NCI-H146 (cell line): Measurements from ENCODE around the gene RPS4Y1.
"Not testable (repeated sequence)": the region's sequence is repeated elsewhere in the genome, so short reads cannot be mapped to it uniquely, and the experiment has no call there.

Experiments used
- DNase-seq: peaks from one replicate; lab custom pipeline; 2025; lab: John Stamatoyannopoulos, UW

The RPS4Y1 gene

GRCh38 chrY:2841471-2841893 lies at the start of gene RPS4Y1:
RPS4Y1 (plus strand) TSS chrY:2841602; CDS start chrY:2841625, 23 bp downstream.
- DNase-seq: no peak

- no peak for DNase-seq
Observed at GRCh38 chrY:2796977-2797523, 44.4 kb upstream of the RPS4Y1 start.

GRCh38 chrY:2797991-2798390 lies 43.4 kb upstream of the RPS4Y1 start:
- no peak for DNase-seq

DNA sequence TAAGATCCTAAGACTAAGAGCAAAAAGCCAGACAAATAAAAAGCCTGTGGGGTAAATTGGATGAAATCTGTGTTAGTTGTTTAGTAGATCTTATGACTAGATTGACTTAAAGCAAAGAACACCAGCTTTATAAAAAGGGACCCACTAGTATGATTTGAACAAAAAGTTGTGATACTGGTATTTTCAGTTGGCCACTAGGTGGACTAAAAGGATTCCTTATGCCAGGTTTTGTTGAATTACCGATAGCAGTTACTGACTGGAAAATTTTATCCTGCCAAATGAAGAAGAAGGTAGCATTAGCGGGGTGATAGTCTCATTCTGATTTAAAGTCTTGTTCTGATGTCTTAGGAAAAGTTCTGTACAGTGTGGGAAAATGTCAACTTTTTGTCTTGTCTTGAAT lies 41.2 kb upstream of the RPS4Y1 start:
- no peak for DNase-seq

DNA sequence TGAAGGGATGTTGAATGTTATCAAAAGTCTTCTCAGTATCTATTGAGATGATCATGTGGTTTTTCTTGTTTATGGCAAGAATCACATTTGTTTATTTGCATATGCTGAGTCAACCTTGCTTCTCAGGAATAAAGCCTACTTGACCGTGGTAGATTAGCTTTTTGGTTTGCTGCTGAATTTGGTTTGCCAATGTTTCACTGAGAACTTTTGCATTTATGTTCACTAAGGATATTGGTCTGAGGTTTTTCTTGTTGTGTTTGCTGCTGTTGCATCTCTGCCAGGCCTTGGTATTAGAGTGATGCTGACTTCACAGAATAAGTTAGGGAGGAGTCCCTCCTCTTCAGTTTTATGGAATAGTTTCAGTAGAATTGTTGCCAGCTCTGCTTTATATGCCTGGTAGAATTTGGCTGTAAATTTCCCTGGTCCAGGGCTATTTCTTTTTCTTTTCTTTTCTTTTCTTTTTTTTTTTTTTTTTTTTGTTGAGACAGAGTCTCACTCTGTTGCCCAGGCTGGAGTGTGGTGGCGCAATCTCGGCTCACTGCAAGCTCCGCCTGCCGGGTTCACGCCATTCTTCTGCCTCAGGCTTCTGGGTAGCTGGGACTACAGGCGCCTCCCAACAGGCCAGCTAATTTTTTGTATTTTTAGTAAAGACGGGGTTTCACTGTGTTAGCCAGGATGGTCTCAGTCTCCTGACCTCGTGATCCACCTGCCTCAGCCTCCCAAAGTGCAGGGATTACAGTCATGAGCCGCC lies 24.1 kb upstream of the RPS4Y1 start:
- not testable (repeated sequence) for DNase-seq

GRCh38 chrY:2824471-2824870 lies 16.9 kb upstream of the RPS4Y1 start:
- DNase-seq: no peak

- no peak for DNase-seq
Observed at GRCh38 chrY:2828497-2828896, 12.9 kb upstream of the RPS4Y1 start.

- DNase-seq: no peak
Observed at GRCh38 chrY:2835230-2835629, 6.2 kb upstream of the RPS4Y1 start.

- no peak for DNase-seq
Observed at GRCh38 chrY:2837078-2837477, 4.3 kb upstream of the RPS4Y1 start.

DNA sequence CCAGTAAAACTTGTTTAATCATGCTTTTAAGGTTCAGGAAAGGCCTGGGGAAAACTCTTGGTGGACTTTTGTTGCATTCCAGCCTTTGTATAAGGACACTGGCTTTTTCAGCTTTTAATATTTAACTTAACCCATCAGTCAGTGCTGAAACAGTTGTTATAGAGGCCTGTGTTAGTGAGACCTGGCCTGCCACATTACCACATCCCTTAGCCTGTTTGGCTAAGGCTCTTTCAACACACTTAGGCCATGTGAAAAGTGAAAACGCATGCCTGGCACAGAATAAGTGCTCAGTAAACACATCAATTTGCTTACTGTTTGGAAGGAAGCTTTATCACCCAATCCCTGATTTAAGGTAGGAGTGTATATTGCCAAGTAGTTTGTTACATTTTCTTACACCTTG lies 3.5 kb upstream of the RPS4Y1 start:
- DNase-seq: no peak

GRCh38 chrY:2846791-2847190 lies 5.4 kb downstream of the RPS4Y1 start:
- no peak for DNase-seq

DNA sequence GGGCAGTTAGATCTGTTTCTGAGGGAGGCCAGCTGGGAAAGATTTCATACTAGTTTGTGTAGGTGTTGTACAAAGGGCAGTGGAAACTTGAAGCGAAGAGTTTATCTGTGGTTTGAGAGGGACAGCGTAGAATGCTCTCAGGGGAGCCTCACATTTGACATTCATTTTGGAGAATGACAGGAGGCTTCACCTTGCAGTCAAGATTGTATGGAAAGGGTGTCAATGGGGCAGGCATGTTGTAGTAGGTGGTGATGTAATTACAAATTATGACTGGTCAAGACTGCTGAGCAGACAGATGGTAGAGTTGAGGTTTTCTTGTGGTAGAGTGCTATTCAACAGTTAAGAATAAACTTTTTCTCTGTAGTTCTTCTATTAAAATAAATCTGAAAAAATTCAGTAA lies 7.0 kb downstream of the RPS4Y1 start:
- no peak for DNase-seq

DNA sequence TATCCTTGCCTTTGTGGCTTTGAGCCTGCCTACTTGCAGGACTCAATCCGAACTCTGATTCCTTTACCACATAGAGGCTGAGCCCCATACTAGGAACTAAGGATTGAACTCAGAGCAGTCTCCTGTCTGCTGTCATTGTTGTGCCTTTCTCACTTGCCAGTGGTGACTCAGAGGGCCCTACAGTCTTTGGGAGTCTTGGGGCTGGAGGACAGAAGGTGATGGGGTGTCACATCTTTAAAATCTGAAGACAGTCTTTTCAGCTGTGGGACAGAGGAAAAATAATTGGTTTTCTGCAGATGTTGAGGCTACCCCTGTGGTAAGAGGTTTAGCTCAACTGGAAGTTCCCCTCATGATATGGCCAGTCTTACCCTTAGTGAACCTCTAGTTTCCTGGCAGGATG lies 8.0 kb downstream of the RPS4Y1 start:
- no peak for DNase-seq

- no peak for DNase-seq
Observed at GRCh38 chrY:2854145-2854774, 12.9 kb downstream of the RPS4Y1 start.

DNA sequence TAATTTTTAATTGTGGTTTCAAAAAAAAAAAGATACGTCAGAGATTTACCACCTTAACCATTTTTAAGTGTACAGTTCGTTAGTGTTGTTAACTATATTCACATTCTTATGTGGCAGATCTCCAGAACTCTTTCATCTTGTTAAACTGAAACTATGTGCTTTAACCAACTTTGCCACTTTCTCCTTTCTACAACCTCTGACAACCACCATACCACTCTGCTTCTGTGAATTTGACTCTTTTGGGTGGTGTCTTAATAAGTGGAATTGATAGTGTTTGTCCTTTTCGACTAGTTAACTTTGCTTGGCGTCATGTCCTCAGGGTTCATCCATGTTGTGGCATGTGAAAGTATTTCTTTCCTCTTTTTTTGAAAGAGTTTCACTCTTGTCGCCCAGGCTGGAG lies 15.7 kb downstream of the RPS4Y1 start:
- DNase-seq: no peak

DNA sequence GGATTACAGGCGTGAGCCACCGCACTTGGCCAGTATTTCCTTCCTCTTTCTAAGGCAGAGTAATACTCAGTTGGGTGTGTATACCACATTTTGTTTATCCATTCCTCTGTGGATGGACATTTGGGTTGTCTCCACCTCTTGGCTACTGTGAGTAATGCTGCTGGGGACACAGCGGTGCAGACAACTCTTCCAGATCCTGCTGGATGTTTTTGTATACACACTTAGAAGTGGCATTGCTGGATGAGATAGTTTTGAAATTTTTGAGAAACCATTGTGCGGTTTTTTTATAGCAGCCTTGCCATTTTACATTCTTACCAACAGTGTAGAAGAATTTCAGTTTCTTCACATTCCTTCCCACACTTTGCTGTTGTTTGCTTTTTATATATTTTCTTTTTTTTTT lies 16.3 kb downstream of the RPS4Y1 start:
- DNase-seq: no peak

GRCh38 chrY:2859782-2860181 lies 18.4 kb downstream of the RPS4Y1 start:
- DNase-seq: no peak

DNA sequence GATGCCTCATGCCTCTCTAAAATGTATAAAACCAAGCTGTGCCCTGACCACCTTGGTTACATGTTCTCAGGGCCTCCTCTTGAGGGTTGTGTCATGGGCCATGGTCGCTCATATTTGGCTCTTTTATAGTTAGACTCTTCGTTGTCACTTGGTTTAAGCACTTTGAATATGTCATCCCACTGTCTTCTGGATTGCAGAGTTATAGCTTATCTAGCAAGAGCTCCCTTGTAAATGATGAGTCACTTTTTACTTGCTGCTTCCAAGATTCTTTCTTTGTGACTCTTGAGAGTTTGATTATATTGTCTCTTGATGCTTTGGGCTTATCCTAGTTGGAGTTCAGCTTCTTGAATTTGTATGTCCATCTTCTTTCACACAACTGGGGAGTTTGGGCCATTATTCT lies 19.1 kb downstream of the RPS4Y1 start:
- no peak for DNase-seq

DNA sequence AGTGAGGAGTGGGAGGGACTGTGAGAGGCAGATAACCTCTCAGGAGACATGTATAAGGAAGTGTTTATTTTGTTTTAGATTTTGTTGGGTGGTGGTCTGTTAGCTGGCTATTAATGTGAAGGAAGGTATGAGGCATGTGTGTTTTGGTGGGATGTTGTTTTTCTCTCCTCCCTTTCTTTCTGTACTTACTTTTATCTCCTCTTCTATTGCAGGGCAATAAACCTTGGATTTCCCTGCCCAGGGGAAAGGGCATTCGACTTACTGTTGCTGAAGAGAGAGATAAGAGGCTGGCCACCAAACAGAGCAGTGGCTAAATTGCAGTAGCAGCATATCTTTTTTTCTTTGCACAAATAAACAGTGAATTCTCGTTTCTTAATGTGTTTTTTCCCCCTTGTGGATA lies 25.2 kb downstream of the RPS4Y1 start:
- DNase-seq: no peak

DNA sequence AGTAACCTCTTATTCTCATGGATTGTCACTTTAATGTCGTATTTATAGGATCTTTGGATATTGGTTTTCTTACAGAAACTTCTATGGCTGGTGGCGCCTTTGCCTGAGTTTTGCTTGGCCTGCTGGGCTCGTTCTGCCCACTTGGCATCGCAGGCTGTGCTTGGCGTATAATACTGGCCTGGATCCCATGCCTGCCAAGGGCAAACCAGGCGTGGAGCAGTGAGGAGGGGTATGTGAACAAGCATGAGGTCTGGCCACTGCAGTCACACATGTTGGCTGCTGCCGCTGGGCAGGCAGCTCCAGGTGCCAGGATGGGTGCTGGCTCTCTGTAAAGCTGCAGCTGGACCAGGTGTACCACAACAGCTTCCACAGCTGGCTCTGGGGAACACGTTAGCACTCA lies 26.1 kb downstream of the RPS4Y1 start:
- no peak for DNase-seq

GRCh38 chrY:2868035-2868607 lies 26.7 kb downstream of the RPS4Y1 start:
- no peak for DNase-seq

GRCh38 chrY:2872234-2872633 lies 30.8 kb downstream of the RPS4Y1 start:
- DNase-seq: not testable (repeated sequence)

DNA sequence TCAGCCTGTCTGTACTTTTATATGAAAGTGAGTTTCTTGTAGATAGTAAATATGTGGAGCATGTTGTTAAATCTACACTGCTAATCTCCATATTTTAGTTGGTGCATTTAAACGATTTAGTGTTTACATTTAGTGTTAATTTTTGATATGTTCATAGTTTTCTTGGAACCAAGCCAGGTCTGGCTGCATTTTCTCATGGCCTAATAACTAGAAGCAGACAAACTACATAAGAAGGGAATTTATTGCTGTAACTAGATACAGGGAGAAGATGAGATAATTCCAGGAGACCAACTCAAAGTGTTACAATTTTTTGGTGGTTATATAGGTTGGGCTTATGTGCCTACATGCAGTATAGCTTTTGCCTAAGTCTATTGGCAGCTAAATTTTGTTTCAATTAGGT lies 32.8 kb downstream of the RPS4Y1 start:
- no peak for DNase-seq
